NCI-H226 (cell line): ENCODE measurements around the gene MFNG.

Source experiments
- DNase-seq: peaks from one replicate; pipeline ENCODE4 v3.0.0-alpha.2; 2015

Gene MFNG

GRCh38 chr22:37511395-37512104, 25.4 kb upstream of the MFNG start:
- no peak for DNase-seq

DNA sequence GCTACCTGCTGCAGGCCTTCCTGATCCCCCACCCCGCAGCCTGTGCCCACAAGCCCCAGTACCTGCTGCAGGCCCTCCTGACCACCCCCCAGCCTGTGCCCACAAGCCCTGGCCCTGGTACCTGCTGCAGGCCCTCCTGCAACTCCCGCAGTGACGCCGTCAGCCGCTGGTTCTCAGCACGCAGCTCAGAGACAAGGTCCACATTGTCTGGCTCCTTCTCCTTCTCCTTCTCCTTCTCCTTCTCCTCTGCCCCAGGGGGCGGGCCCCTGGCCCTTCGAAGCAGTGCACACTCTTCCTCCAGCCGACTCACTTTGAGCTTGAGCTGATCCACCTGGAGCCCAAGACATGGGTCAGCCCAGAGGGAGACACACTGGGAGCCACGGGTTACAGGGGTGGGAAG, 23.9 kb upstream of the MFNG start:
- DNase-seq, result no peak

DNA sequence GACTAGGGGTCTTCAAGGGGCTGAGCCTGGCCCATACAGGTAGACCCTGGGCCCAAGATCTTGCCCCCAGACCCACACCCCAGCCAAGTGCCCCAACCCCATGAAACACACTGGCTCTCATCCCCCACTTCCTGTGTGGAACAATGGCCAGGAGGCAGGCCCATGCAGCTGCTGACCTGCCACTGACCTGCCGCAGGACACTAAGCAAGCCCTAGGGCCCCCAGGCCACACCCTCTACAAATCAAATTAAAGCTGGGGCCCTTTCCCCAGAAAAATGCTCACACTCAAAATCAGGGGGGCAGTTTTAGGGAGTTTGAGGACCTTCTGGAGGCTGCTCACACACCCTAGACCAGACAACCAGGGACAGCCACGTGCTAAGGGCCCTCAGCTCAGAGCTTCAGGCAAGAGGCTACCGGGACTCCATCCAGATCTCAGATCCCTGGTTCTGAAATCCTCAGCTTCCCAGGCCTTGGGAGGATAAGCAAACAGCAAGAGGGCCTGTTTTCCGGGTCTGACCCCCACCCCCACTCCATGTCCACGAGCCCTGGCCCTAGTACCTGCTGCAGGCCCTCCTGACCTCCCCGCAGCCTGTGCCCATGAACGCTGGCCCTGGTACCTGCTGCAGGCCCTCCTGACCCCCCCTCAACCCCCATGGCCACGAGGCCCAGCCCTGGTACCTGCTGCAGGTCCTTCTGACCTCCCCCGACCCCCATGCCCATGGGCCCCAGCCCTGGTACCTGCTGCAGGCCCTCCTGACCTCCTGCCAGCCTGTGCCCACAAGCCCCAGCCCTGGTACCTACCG, 23.1 kb upstream of the MFNG start:
- DNase-seq, result no peak

- no peak for DNase-seq
These were observed 22.3 kb upstream of the MFNG start for GRCh38 chr22:37508431-37508992.

GRCh38 chr22:37507731-37508130, 21.5 kb upstream of the MFNG start:
- no peak for DNase-seq

DNA sequence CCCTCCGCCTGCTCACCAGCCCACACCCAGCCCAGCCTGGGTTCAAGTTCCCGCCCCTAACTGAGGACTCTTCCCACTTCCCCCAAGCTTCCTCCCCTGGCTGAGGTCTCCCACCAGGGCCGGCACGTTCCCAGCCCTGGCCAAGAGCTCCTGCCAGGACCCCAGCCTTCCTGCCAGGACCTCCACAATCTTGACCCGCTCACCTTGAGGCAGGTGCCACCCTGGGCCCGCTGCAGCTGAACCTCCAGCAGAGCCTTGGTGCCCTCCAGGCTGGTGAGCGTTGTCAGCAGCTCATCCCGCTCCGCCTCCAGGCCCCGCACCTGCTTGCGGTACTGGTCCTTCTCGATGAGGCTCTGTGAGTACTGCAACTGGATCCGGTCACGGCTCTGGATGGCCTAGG, 19.8 kb upstream of the MFNG start:
- DNase-seq, result no peak

- DNase-seq, result no peak
These were observed 19.4 kb upstream of the MFNG start for GRCh38 chr22:37505565-37505964.

GRCh38 chr22:37504964-37505363, 18.8 kb upstream of the MFNG start:
- no peak for DNase-seq

DNA sequence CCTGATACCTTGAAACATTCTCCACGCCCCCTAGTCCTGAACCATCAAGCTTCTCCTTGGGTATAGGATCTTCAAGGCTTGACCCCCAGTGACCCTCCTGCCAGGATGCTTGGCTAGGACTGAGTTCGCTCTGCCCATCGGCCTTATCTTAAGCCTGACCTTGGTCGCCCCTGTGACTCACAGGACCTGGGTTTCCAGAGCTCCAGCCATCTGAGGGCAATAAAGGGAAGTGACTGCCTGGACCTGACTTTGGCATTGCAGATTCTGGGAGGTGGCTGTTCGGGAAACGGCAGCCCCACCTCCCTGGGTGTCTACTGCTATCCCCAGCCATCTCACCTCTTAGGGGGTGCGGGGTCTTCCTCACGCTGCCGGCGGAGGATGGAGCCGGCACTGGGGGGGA, 17.7 kb upstream of the MFNG start:
- no peak for DNase-seq

- no peak for DNase-seq
These were observed 17.0 kb upstream of the MFNG start for GRCh38 chr22:37503183-37503683.

DNA sequence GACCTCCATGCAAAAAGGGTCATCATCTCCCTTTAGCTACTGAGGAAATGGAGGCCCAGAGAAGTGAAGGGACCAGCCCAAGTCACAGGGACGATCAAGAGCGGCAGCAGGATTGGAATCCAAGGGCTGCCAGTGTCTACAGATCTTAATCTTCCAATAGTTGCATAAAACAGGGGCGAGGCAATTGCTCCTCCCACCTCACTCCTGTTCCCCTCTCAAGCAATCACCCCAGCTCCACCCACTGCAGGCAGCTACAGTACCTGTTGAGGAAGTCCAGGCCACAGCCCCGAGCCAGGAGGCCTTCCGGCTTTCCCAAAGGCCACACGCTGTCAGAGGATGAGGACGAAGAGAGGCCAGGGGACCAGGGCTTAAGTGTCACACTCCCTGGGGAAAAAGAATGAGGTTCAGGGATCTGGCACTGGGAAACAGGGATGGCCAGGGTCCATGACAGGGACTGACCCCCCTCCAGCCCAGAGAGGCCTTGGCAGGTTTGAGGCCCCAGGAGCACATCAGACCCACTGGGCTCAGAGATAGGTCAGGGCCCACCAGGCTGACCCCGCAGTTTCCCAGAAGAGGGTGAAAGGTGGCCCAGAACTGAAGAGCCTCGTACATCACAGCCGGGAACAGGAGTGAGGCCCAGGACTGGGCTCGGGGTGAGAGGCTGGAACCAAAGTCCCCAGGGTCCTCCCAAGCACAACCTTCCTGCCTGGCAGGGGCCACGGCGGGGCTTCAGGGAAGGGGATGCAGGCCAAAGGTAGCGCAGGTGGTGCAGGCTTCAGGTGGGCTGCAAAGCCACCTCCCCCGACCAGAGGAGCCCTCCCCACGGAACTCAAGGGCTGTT, 16.4 kb upstream of the MFNG start:
- no peak for DNase-seq

GRCh38 chr22:37501610-37502341, 15.6 kb upstream of the MFNG start:
- peak; percentile 80 for DNase-seq

DNA sequence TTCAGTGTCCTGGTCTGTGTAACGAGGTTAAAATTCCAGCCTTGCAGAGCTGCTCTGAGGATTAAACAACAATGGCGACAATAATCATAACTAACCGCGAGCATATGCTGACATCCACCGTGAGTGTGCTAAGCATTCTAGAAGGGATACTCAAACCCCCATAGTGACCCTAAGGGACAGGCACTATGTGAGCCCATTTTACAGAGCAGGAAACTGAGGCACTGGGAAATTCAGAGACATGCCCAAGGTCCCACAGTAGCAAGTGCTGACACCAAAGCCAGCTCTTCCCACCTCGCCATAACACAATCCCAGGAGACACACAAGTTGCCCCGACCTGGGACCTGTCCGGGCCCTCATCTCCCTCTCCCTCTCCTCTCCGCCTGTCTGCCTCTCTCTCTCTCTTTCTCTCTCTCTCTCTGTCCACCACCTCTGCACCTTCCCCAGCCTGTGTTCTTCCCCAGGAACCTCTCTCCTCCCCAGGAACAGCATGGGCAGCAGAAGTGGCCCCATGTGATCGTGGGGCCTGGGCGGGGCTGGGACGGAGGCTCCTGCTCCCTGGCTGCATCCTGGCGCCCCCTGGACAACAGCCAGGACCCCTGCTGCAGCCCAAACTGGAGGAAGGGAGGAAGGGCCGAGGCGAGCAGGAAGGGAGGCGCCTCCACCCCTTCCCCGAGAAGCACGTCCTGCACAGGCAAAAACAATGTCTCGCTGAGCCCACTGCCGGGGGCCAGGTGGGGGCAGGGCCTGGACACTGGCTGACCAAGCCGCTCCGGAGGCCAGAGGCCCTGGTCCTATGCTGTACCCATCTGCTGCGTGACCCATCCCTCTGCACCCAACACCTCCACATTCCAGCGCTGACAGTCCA, 14.8 kb upstream of the MFNG start:
- no peak for DNase-seq

DNA sequence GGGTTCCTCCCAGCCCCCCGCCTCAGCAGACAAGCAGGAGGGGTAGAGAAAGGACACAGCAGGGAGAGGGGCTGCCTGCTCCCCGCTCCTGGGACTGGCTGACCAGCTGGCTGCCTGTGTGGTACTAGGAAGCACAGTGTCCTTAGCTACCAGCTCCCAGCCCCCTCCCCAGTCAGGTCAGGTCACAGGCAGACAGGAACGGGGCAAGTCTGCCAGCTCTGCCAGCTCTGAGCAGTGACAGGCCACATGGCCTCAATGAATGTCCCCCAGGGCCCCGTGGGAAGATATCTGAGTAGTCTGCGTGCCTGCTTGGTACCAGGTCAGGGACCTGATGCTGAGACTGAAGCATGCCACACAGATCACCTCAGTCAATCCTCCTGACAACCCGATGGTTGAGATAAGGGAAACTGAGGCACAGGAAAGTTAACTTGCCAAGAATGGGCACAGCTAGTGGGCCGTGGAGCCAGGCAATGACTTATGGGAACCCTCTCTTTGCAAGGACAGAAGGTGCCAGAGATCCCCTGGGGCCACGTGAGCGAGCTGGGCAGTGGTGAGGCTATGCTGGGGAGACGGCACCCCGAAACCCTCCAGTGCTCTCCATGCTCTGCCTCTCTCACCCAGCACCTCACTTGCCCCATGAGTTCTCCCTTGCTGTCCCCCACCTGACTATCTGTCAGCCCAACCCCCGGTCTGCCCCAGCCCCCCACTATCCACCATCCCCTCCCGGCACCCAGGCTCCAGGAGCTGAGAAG, 13.8 kb upstream of the MFNG start:
- no peak for DNase-seq

DNA sequence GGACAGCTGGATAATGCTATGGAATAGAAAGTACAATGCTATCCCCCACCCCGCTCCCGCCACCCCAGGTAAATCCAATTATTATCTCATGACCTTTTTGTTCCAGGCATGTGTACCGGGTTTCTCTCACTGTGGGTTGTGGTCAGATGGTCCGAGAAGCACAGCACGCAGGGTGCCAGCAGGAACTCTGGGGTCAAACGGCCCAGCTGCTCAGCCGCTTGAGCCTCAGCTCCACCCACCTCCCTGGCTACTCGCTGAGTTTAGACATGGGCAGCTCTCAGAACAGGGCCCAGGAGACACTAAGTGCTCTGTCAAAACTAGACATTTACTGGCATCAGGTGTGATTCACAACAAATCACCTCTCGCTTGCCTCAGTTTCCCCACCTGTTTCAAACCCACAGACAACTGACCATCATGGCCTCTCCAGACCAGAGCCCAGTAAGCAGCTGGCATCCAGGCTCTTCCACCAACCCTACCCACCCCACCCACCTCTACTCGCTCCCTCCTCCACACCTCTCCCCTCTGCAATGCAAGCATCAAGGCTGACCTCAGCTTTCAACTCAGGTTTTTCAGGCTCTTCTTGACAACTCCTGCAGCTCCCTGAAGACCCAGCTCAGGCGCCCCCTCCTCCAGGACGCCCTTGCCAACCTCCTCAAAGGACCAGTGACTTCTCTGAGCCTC, 13.0 kb upstream of the MFNG start:
- DNase-seq, result no peak

- DNase-seq, result no peak
These were observed 12.2 kb upstream of the MFNG start for GRCh38 chr22:37498289-37498909.

GRCh38 chr22:37497062-37497599, 10.9 kb upstream of the MFNG start:
- peak; percentile 81 for DNase-seq

DNA sequence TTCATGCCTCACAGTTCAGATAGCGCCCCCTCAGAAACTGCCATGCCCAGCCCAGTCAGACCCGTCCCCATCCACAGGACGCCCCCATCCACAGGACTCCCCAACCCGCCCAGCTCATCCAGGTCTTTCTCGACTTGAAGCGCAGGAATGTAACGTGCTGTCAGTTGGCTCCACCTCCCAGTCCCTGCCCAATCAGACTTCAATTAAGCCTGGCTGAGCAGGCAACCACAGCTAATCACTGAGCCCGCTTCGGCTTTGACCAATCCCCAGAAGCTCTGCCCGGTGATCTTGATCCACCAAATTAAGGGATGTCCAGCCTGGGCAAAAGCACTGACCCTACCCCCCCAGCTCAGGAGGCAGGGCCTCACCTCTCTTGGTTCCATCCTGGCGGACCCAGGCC, 10.5 kb upstream of the MFNG start:
- peak; percentile 91 for DNase-seq

GRCh38 chr22:37493979-37494378, 7.8 kb upstream of the MFNG start:
- no peak for DNase-seq
